AG04449 (cell line): ENCODE data around the gene BOLA2.
"Not testable (repeated sequence)": the region's sequence is repeated elsewhere in the genome, so short reads cannot be mapped to it uniquely, and the experiment has no call there.

Experiments
- CTCF ChIA-PET: fragments of 350-600 bp; formaldehyde crosslinking; extraction: SDS; loops from one replicate; lab custom pipeline; 2021; ENCODE audit warnings: antibody characterized with exemption; lab: Yijun Ruan, JAX
- POLR2A ChIA-PET: fragments of 400-600, 350-600 bp; formaldehyde crosslinking; extraction: SDS; loops from one replicate; lab custom pipeline; 2020; ENCODE audit warnings: antibody characterized with exemption, inconsistent platforms; lab: Yijun Ruan, JAX
- DNase-seq: peaks from one replicate; pipeline ENCODE4 v3.0.0-alpha.2; 2010; ENCODE audit warnings: low read depth, low spot score
- H3K4me3 ChIP-seq: 2 replicates; pipeline ENCODE4 v1.5.1; 2011; ENCODE audit warnings: low read depth, mild to moderate bottlenecking, control low read depth, low read length

The BOLA2 gene

GRCh38 chr16:29454269-29454668 is at the start of gene BOLA2, which contains the start of gene SLX1B:
TSS of gene BOLA2 (minus strand) at chr16:29454351. CDS start at chr16:29454253, 98 bp downstream.
TSS of gene SLX1B (plus strand) at chr16:29454533.
- CTCF ChIA-PET, DNase-seq, H3K4me3 ChIP-seq, POLR2A ChIA-PET: not testable (repeated sequence)

GRCh38 chr16:29482276-29482675 is 28.1 kb upstream of the BOLA2 start:
- POLR2A ChIA-PET, CTCF ChIA-PET, H3K4me3 ChIP-seq, DNase-seq: not testable (repeated sequence)

DNA sequence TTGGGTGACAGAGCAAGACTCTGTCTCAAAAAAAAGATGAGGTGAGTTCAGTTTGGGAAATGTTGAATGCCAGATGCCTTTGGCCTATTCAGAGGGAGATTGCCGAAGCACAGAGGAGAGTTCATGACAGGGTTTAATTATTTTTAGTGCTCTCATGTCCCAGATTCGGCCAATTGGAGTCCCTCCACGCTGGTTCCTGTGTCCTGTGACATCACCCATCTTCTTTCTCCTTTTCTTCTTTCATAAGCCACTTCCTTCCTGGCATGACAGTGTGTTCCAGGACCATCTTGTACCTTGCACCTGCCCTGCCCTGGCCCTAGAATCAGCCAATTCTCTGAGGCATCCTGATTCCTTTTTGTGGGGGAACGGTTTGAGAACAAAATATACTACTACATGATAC is 17.9 kb upstream of the BOLA2 start:
- POLR2A ChIA-PET, H3K4me3 ChIP-seq, CTCF ChIA-PET, DNase-seq: not testable (repeated sequence)

DNA sequence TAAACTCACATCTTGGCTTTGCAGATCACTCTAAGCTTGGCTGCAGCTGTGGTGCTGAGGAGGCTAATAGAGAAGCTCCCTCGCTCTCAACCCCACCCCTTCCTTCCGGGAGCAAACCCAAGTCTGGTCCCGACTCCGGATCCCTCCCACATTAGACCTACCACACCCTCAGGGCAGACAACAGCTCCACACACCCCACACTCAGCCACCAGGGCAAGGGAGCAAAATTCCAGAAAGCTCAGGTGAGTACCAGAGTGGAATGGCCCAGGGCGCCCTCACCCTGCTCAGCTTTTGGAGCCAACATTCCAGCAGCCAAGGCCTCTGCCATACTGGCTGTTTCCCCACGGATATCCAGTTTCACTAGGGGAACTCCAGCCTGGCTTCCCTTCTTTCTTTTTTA is 15.5 kb upstream of the BOLA2 start:
- DNase-seq, H3K4me3 ChIP-seq, POLR2A ChIA-PET, CTCF ChIA-PET: not testable (repeated sequence)

GRCh38 chr16:29467654-29468366 is 13.7 kb upstream of the BOLA2 start:
- H3K4me3 ChIP-seq, POLR2A ChIA-PET, DNase-seq, CTCF ChIA-PET: not testable (repeated sequence)

GRCh38 chr16:29466904-29467303 is 12.8 kb upstream of the BOLA2 start:
- POLR2A ChIA-PET: not testable (repeated sequence)

DNA sequence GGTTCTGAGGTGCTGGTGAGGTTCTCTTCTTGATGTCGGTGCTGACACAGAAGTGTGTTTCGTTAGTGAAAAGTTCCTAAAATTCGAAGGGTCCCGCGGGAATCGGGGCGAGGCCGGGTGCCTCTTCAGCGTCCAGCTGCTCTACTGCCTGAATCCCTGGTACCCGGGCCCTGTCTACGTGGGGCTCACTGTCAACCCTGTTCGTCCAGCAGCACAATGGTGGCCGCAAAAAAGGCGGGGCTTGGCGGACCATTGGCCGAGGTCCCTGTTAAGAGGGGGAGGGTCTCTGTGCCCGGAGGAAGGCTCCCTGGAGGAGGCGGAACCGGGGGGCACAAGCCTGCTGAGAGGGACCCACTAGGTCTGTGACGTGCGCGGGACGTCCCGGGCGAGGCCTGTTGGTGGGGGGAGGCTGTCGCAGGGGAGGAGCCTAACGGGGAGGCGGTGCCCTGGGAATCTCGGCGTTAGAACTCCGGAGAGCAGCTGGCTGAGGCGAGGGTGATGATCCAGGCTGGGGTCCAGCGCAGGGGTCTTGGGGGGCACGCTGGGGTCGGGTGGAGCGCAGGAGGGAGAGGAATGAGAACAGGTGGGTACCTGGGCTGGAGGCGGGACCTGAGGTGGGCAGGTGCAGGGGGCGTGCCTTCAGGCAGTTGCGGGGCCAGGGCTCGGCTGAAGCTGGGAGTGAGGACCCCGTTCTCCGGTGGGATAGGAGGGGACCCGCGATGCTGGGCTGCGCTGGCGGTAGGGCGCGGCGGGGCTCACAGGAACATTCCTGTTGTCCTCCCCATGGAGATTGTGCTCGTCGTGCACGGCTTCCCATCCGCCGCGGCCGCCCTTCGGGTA is 12.1 kb upstream of the BOLA2 start:
- CTCF ChIA-PET, POLR2A ChIA-PET, DNase-seq, H3K4me3 ChIP-seq: not testable (repeated sequence)

More at GRCh38 chr16:29466904-29467303, 12.8 kb upstream of the BOLA2 start:
- DNase-seq, CTCF ChIA-PET, H3K4me3 ChIP-seq: not testable (repeated sequence)

DNA sequence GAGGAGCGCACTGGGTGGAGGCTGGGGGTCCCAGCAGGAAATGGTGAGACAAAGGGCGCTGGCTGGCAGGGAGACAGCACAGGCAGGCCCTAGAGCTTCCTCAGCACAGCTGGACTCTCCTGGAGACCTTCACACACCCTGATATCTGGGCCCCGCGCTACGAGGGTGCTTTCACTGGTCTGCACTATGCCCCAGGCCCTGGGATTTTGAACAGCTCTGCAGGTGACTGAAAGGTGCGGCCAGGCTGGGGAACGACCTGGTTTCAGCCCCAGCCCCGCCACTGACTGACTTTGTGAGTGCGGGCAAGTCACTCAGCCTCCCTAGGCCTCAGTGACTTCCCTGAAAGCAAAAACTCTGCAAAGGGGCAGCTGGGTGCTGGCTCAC is 6.5 kb upstream of the BOLA2 start:
- DNase-seq, POLR2A ChIA-PET, CTCF ChIA-PET, H3K4me3 ChIP-seq: not testable (repeated sequence)

GRCh38 chr16:29459706-29460646 is 5.8 kb upstream of the BOLA2 start, which contains the start of gene SULT1A4:
TSS of gene SULT1A4 (plus strand) at chr16:29459913. CDS start at chr16:29461386, 1,473 bp downstream.
- CTCF ChIA-PET, DNase-seq, H3K4me3 ChIP-seq, POLR2A ChIA-PET: not testable (repeated sequence)

GRCh38 chr16:29457660-29458059 is 3.5 kb upstream of the BOLA2 start:
- CTCF ChIA-PET, H3K4me3 ChIP-seq, DNase-seq, POLR2A ChIA-PET: not testable (repeated sequence)

DNA sequence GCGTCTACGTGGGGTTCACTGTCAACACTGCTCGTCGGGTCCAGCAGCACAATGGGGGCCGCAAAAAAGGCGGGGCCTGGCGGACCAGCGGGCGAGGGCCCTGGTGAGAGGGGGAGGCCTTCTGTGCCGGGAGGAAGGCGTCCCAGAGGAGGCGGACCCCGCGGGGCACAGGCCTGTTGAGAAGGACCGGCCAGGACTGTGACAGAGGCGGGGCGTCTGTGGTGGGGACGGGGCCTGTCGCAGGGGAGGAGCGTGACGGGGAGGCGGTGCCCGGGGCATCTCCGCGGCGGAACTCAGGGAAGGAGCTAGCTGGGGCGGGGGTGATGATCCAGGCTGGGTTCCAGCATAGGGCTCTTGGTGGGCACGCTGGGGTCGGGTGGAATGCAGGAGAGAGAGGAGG is 677 bp upstream of the BOLA2 start:
- CTCF ChIA-PET, DNase-seq, H3K4me3 ChIP-seq, POLR2A ChIA-PET: not testable (repeated sequence)

- CTCF ChIA-PET, DNase-seq, POLR2A ChIA-PET, H3K4me3 ChIP-seq: not testable (repeated sequence)
Measured at GRCh38 chr16:29453754-29454153, 397 bp downstream of the BOLA2 start.

- CTCF ChIA-PET, POLR2A ChIA-PET, DNase-seq, H3K4me3 ChIP-seq: not testable (repeated sequence)
Measured at GRCh38 chr16:29425390-29425789, 28.8 kb downstream of the BOLA2 start.

GRCh38 chr16:29423587-29423986 is 30.6 kb downstream of the BOLA2 start:
- H3K4me3 ChIP-seq, CTCF ChIA-PET, DNase-seq, POLR2A ChIA-PET: not testable (repeated sequence)

DNA sequence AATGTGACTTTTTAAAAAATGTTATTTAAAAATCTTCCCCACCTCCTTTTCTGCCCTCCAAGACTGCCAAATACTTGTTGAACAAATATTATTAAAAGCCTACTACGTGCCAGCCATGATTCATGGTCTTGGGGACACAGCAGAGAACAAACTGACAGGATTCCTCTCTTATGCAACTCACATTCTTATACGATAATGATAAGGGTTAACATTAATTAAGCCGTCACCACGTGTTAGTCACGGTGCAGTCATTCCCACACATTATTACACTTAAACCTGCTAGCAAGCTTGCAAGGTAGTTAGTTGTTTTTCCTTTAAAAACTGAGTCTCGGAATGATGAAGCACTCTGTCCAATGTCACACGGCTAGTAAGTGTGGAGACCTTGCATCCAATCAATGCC is 48.9 kb downstream of the BOLA2 start:
- H3K4me3 ChIP-seq, CTCF ChIA-PET, POLR2A ChIA-PET: not testable (repeated sequence)
- peak; percentile 12 for DNase-seq
